ENCODE data around the gene HAPLN3. TPM values are rescaled to one million over a fixed set of nuclear protein-coding genes. Genes with fewer than 3 reads are reported as not detected.

The HAPLN3 gene
- total RNA-seq, 1 experiment from 2014 or later, result 4.1 TPM

- DNase-seq (ENCODE audit: low read depth), result no peak
These were observed 1.1 kb upstream of the HAPLN3 start for GRCh38 chr15:88896333-88897033.

GRCh38 chr15:88894348-88894818, 961 bp downstream of the HAPLN3 start:
- no peak for DNase-seq (ENCODE audit: low read depth)

GRCh38 chr15:88891540-88892254, 3.6 kb downstream of the HAPLN3 start:
- no peak for DNase-seq (ENCODE audit: low read depth)

- peak; percentile 37 for DNase-seq (ENCODE audit: low read depth)
These were observed 4.8 kb downstream of the HAPLN3 start for GRCh38 chr15:88890495-88890894.

- no peak for DNase-seq (ENCODE audit: low read depth)
These were observed 6.6 kb downstream of the HAPLN3 start for GRCh38 chr15:88888719-88889118.

- no peak for DNase-seq (ENCODE audit: low read depth)
These were observed 8.2 kb downstream of the HAPLN3 start for GRCh38 chr15:88887068-88887580.

- peak; percentile 34 for DNase-seq (ENCODE audit: low read depth)
These were observed 12.6 kb downstream of the HAPLN3 start for GRCh38 chr15:88882785-88883184.

- peak; percentile 40 for DNase-seq (ENCODE audit: low read depth)
These were observed 13.6 kb downstream of the HAPLN3 start for GRCh38 chr15:88881775-88882174.

- no peak for DNase-seq (ENCODE audit: low read depth)
These were observed 14.2 kb downstream of the HAPLN3 start for GRCh38 chr15:88880944-88881740.

GRCh38 chr15:88878720-88879184, 16.6 kb downstream of the HAPLN3 start:
- DNase-seq (ENCODE audit: low read depth), result peak; percentile 26

- DNase-seq (ENCODE audit: low read depth), result no peak
These were observed 17.4 kb downstream of the HAPLN3 start for GRCh38 chr15:88877906-88878305.

- no peak for DNase-seq (ENCODE audit: low read depth)
These were observed 17.9 kb downstream of the HAPLN3 start for GRCh38 chr15:88877415-88877814.

GRCh38 chr15:88876573-88876972, 18.8 kb downstream of the HAPLN3 start:
- no peak for DNase-seq (ENCODE audit: low read depth)

- no peak for DNase-seq (ENCODE audit: low read depth)
These were observed 20.7 kb downstream of the HAPLN3 start for GRCh38 chr15:88874684-88875083.

- no peak for DNase-seq (ENCODE audit: low read depth)
These were observed 21.1 kb downstream of the HAPLN3 start for GRCh38 chr15:88874275-88874674.

GRCh38 chr15:88873786-88874185, 21.6 kb downstream of the HAPLN3 start:
- DNase-seq (ENCODE audit: low read depth), result no peak

- no peak for DNase-seq (ENCODE audit: low read depth)
These were observed 22.6 kb downstream of the HAPLN3 start for GRCh38 chr15:88872706-88873105.

- DNase-seq (ENCODE audit: low read depth), result no peak
These were observed 23.2 kb downstream of the HAPLN3 start for GRCh38 chr15:88872106-88872505.

- DNase-seq (ENCODE audit: low read depth), result no peak
These were observed 24.0 kb downstream of the HAPLN3 start for GRCh38 chr15:88871313-88871712.

- no peak for DNase-seq (ENCODE audit: low read depth)
These were observed 29.0 kb downstream of the HAPLN3 start for GRCh38 chr15:88866295-88866881.

- no peak for DNase-seq (ENCODE audit: low read depth)
These were observed 29.7 kb downstream of the HAPLN3 start for GRCh38 chr15:88865498-88866099.
